ENCODE results near the gene CARD14.

The CARD14 gene

GRCh38 chr17:80169784-80170500 lies at the start of gene CARD14:
CARD14 (plus strand) TSS chr17:80170030; CDS start chr17:80181439, 11,409 bp downstream.
- DNase-seq = no peak

DNA sequence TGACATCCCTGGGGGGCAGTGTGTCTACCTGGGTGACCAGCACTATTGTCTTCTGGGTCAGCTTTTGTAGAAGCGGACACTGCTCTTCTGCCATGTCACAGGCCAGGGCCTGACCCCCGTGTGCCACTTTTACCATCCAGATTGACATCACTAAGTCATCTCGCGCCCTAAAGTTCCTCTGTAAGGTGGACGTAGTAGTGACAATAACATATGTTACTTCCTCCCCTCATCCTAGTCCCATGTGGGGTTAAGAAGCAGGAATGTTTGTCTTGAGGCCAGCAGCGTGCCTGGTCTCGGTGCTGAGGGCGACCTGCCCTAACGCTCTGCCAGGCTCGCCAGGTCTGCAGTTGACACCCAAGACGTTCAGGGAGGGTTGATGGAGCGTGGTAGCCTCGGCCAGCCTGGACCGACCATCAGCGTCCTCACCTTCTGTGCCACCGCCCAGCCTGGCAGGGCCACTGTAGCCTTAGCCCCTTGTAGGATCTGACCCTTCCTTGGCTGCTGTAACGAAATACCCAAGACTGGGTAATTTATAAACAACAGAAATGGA lies 47.7 kb upstream of the CARD14 start:
- no peak for DNase-seq

GRCh38 chr17:80122926-80123505 lies 46.8 kb upstream of the CARD14 start:
- no peak for DNase-seq

DNA sequence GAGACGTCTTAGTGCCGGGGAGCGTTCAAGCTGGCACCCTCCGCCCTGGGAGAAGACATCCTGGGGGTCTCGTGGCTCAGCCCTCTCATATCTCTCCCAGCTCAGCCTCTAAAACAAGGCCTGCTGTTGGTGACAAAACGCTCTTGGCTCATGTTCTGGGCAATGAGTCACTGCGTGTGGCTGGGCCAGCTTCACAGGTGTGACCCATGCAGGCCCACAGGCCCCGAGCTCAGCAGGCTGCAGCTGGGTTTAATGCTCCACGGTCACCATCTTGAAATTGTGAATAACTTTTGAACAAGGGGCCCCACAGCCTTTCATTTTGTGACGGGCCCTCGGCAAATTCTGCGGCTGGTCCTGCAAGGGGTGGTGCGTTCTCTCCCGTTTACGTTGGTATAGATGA lies 46.0 kb upstream of the CARD14 start:
- no peak for DNase-seq

DNA sequence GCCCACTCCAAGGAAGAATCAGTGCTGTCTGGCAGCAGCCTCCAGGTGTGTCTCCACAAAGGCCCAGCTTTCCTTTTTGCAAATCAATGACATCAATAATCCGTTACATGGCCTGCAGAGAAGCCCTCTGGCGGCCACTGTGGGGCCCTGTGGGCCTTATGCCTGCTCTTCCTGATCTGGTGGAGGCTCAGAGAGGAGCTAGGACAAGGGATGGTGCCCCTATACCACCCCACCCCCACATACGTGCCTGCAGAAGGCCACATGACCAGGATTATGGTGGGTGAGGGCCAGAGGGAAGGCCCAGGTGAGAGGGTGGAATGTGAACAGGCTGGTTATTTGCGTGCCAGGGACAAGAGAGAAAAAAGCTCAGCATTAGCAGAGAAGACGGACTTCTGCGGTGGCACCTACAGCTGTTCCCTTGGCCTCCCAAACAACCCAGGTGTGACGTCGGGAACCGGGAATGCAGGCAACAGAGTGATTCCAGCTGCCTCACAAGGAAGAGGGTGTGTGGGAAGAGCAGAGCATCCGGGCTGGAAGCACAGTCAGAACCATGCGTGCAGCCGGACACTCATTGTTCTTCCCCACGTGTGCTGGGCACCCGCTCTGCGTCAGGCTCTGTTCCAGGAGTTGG lies 45.4 kb upstream of the CARD14 start:
- no peak for DNase-seq

- DNase-seq = no peak
Measured at GRCh38 chr17:80125656-80126448, 44.0 kb upstream of the CARD14 start.

GRCh38 chr17:80126449-80126715 lies 43.4 kb upstream of the CARD14 start:
- DNase-seq = no peak

DNA sequence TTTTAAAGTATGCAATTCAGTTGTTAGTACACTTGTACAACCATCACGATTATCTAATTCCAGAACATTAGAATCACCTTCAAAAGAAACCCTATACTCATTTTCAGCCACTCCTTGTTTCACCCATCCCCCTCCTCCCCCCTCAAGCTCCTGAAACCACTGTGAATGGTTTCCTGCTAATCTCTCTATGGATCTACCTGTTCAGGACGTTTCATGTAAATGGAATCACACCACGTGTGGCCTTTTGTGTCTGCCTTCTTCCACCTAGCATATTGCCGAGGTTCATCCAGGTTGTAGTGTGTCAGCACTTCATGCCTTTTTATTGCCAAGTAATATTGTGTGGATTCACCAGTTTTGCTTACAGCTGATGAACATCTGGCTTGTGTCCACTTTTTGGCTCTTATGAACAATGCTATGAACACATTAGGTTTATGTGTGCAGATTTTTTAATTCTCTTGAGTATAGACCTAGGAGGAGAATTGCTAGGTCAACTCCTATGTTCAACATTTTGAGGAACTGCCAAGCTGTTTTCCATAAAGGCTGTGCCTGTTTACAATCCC lies 40.7 kb upstream of the CARD14 start:
- no peak for DNase-seq

- DNase-seq = no peak
Measured at GRCh38 chr17:80130992-80131391, 38.8 kb upstream of the CARD14 start.

- DNase-seq = no peak
Measured at GRCh38 chr17:80132906-80133625, 36.8 kb upstream of the CARD14 start.

GRCh38 chr17:80133626-80133970 lies 36.2 kb upstream of the CARD14 start:
- no peak for DNase-seq

GRCh38 chr17:80137131-80137530 lies 32.7 kb upstream of the CARD14 start:
- DNase-seq = no peak

GRCh38 chr17:80138856-80139426 lies 30.9 kb upstream of the CARD14 start:
- DNase-seq = no peak

- DNase-seq = no peak
Measured at GRCh38 chr17:80141463-80142165, 28.2 kb upstream of the CARD14 start.

- no peak for DNase-seq
Measured at GRCh38 chr17:80142929-80143328, 26.9 kb upstream of the CARD14 start.

DNA sequence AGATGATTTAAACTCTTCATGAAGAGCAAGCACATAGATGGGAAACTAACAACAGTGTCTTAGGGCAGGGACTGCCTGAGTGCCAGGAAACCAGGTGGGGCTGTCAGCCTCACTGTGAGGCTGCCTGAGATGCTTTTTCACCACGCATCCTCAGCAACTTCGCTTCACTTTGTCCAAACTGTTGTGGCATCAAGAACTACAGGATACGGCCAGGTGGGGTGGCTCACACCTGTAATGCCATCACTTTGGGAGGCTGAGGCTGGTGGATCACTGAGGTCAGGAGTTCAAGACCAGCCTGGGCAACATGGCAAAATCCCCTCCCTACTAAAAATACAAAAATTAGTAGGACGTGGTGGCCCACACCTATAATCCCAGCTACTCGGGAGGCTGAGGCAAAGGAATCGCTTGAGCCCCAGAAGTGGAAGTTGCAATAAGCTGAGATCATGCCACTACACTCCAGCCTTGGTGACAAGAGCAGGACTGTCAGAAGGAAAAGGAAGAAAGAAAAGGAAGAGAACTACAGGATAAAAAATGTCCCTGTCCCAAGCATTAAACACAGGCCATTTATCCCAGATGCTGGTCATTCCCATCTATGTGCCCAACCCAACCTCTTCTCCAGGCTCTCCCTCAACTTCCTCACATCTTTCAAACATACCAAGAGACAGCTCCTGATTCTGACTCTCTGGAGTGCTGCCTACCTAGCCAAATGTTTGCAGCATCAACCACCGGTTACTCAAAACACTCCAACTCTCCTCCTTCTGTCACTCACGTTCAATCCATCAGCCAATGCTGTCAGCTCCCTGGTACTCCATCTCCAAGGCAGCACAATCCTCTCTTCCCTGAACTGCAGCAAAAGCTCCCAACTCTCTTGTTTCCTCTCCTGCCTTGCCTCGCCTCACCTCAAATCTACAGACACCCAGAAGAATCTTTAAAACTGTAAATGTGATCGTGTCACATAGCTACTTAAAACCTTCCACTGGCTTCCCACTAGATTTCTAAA lies 24.5 kb upstream of the CARD14 start:
- no peak for DNase-seq

GRCh38 chr17:80146121-80147034 lies 23.5 kb upstream of the CARD14 start:
- peak; percentile 17 for DNase-seq

GRCh38 chr17:80147035-80147822 lies 22.6 kb upstream of the CARD14 start, which contains the start of gene EIF4A3:
EIF4A3 (minus strand) TSS chr17:80147128; CDS start chr17:80146961, 167 bp downstream.
- peak; percentile 97 for DNase-seq

All from NCI-H1694 (cell line).